GM23248 (cell line): Measurements from ENCODE around the gene LYST.

Experiments
- EZH2 ChIP-seq: fragments of 200-600 bp; sonication (generic); IDR thresholded peaks from 2 replicates; pipeline ENCODE4 v1.6.1; 2018; ENCODE audit warnings: antibody characterized with exemption, mild to moderate bottlenecking; ENCODE audit not compliant: insufficient read depth, poor library complexity, severe bottlenecking
- EZH2phosphoT487 ChIP-seq: fragments of 200-600 bp; sonication (generic); IDR thresholded peaks from 2 replicates; pipeline ENCODE4 v1.6.1; 2018; ENCODE audit warnings: antibody characterized with exemption, moderate library complexity, mild to moderate bottlenecking, low read depth; ENCODE audit not compliant: insufficient read depth

- TF ChIP-seq EZH2 (no peak), EZH2phosphoT487 (no peak)
Observed at GRCh38 chr1:235632506-235633401, 234.0 kb downstream of the LYST start.
